ENCODE data around the gene ABCC3. TPM values are rescaled to one million over a fixed set of nuclear protein-coding genes. Genes with fewer than 3 reads are reported as not detected.

Gene ABCC3
- total and polyA plus RNA-seq, 2 of the 8 experiments (the other 6 are each of a cell fraction or from before 2014, with no cell fraction given): 0.35 to 0.37 TPM

- TF ChIP-seq ATF2 (IDR thresholded peaks at IDR 0.05; ENCODE audit: low read length) (no peak), BCL11A (IDR thresholded peaks at IDR 0.05; ENCODE audit: low read depth in 2 of 2, low read length in 2 of 2) (no peak), POLR2AphosphoS5 (IDR thresholded peaks at IDR 0.05; ENCODE audit: low read depth, low read length) (no peak), USF2 (IDR thresholded peaks at IDR 0.05; ENCODE audit: low read length) (no peak)
Observed at GRCh38 chr17:50601823-50602375, 32.8 kb upstream of the ABCC3 start (continued).

All from H1 (cell line).